UCSD-AML1 (cell line): ENCODE data around the gene PIMREG.
A peak's percentile ranks its signal among the peaks of the same experiment; 100 is the strongest.
"Not testable (repeated sequence)": the region's sequence is repeated elsewhere in the genome, so short reads cannot be mapped to it uniquely, and the experiment has no call there.

ENCODE experiments used
- DNase-seq: peaks from one replicate; lab custom pipeline; 2025; ENCODE audit not compliant: unreplicated experiment; lab: John Stamatoyannopoulos, UW

The PIMREG gene

DNA sequence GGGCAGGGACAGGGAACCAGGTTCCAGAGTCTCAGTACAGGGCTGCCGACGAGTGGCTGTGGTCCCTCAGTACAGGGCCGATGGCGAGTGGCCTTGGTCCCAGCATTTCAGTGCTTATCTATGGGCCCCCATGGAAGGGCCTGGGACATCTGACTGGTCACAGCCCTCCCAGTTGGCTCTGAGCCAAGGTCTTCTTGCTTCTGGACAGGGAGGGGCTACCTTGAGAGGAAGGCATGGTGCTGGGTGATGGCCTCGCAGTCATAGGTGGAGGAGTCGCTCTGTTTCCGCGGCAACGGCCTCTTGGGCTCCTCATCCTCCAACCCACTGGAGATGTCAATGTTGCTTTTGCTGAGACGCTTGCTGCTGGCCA is 32.5 kb downstream of the PIMREG start:
- no peak for DNase-seq

DNA sequence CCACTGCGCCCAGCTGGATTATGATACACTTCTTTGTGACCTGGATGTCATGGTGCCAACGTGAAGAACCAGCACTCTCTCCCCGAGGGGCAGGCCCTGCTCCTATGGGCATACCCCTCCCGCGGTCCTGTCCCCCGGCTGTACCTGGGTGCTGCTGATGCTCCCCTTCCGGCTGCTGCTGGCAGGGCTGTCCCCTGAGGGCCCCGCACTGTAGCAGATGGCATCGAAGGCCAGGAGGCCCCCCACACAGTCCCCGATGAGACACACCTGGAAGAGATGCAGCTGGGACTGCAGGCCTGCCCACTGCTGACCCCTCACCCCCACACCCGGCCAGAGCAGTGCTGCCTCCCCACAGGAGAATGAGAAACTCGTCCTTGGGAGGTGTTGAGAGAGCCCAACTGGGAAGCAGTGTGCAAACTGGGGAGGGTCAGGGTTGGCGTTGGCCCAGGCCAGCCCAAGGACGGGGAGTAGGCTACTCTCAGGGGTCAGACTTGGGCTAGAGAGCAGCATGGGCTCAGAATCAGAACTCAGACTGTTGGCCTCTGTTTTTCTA is 33.7 kb downstream of the PIMREG start:
- no peak for DNase-seq

DNA sequence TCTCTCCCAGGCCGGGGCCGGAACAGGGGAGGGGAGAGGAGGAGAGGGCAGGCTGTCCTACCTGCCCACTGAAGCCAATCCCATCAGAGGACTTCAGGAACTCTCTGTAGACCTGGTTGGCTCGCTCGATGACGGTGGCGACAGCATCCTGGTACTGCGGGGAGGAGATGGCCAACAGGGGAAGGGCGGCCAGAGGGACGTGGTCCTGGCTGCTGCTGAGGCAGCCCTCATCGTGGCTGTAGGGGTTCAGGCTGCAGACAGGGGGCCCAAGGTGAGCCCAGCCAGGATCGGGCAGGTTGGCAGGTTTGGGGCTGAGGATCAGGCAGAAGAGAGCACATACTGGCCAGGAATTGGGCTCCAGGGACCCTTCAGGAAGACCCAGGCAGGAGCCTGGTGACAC is 34.2 kb downstream of the PIMREG start:
- no peak for DNase-seq

DNA sequence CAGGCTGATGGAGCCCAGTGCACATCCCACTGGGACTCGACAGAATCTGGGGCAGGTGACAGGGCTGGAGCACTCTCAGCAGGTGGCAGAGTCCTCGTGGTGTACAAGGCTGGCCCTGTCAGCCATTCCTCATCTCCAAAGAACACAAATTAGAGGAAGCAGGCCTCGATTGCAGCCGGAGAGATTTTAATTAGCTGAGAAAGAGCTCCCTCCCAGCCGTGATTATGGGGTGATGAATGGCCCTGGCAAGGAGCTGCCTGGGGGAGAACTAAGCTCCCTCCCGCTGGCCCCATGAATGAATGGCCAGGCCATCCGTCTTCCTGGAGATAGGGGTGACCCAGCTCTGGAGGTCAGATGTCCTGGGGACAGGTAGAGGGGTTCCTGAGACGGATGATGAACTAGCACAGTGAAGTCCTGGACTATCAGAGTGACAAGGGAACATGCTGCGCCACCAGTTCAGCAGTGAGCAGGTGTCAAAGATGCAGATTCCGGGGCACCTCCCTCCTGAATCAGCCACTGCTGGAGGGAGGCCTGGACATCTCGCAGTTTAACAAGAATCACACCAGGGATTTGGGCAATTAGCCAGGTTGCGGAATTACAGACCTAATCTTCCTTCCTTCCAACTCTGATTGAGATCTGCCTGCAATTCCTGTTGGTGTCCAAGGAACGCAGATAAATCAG is 35.5 kb downstream of the PIMREG start:
- DNase-seq = no peak

DNA sequence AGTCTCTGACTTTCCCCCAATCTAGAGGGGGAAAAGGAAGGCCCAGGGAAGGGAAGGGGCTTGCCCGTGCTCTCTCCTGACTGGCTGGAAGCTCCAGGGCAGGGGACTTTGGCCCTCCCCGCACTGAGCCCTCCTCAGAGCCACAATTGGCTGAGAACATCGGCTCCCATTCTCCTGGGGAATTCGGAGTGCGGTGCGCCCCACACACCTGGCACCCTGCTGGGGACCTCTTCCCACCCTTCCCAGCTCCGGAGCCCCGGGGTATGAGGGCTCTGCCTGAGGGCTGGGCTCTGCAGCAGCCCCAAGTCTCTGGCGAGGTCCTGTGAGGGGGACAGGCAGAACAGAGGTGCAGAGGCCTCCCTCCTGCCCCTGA is 36.0 kb downstream of the PIMREG start:
- no peak for DNase-seq

DNA sequence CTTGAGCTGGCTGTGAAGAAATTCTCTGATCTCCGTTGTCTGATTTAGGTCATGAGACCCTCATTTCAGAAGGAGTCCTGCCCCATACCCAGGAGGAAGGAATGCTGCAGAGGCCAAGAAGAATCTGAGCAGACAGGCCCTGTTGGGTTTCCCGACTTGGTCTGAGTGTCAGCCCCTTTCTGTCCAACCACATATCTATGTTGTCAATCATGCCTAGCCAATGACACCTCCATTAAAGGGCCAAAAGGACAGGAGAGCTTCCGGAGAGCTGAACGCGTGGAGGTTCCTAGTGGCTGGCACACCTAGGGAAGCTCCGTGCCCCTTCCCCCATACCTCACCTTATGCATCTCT is 37.8 kb downstream of the PIMREG start:
- DNase-seq = no peak

DNA sequence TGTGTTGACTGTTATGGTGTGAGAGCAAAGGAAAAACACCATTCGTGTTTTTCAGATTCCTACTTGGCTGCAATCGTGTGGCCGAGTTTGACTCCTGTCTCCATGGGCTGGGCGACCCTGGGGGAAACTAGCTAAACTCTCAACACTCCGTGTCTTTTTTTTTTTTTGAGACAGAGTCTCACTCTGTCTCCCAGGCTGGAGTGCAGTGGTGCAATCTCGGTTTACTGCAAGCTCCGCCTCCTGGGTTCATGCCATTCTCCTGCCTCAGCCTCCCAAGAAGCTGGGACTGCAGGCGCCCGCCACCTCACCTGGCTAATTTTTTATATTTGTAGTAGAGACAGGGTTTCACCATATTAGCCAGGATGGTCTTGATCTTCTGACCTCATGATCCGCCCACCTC is 38.5 kb downstream of the PIMREG start:
- DNase-seq = not testable (repeated sequence)

DNA sequence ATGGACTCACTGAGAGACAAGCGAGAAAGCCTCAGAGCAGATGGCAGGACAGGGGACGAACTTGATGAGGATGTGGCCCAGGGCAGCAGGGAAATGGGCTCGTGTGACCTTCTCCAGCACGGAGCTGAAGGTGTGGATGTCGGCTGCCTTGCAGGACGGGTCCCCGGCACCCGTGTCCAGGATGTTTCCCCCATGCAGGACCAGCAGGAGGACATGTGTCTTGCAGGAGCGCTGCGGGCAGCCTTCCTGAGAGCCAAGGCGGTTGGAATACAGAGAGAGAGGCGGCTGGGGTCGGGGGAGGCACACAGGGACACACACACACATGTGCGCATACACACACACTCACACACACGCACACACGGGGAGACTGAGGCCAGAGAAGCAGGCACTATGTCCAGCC is 39.3 kb downstream of the PIMREG start:
- no peak for DNase-seq

DNA sequence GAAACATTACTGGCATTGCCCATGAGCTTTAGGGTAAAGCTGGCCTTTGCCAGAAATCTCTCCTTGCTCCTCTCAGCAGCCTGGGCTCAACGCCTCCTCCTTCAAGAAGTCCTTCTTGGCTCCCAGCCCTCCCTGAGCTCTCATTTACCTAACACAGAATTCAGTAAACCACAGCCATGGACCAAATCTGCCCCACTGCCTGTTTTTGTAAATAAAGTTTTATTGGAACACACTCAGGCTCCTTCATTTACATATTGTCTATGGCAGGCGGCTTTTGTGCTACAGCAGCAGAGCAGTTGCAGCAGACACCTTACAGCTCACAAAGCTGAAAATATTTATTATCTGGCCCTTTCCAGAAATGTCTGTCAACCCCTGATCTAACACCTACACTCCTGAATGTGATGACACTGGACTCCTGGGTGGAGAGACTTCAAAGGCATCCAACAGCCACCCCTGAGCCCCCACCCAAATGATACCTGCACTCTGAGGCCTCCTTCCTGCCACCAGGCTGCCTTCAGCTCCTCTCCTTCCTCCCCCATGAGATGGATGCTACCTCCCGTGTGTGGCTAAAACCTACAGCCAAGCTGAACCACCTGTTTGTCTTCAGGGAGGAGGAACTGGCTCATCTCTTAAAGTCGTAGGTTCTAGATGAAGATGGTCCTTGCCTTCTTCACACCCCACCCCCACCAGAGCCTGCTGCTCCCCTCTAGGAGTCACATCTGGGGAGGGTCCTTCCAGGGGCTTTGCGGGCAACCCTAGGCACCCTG is 41.6 kb downstream of the PIMREG start:
- DNase-seq = no peak

DNA sequence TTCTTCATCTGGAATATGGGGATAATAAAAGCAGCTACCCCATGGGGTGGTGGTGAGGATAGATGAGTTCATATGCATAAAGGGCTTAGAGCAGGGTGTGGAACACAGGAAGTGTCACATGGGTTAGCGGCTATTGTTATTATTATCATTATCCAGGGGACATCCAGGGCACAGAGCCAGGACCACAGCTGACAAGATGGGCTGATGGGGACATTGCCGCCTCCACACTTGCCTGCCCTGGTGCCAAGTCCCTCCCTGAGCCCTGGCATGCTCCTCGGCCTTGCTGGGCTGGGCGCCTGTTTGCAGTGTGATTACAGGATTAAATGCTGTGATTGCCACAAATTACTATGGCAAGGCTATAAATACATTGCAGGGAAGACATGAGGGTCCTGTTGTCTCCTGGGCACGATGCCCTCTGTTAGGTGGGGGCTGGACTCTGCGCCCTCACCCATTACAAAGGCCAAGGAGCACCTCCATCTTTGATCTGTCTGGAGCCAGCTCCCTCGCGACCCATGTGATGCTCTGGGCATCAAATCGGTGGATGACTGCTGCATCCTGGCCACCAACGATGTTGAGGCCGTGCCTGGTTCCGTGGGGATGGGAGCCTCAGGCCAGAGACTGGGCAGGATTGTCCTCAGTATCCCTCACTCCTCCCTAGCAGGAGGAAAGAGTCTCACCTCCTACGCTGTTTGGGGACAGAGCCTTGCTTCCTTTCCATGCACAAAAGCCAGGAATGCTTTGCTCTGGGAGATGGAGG is 43.2 kb downstream of the PIMREG start:
- DNase-seq = no peak

DNA sequence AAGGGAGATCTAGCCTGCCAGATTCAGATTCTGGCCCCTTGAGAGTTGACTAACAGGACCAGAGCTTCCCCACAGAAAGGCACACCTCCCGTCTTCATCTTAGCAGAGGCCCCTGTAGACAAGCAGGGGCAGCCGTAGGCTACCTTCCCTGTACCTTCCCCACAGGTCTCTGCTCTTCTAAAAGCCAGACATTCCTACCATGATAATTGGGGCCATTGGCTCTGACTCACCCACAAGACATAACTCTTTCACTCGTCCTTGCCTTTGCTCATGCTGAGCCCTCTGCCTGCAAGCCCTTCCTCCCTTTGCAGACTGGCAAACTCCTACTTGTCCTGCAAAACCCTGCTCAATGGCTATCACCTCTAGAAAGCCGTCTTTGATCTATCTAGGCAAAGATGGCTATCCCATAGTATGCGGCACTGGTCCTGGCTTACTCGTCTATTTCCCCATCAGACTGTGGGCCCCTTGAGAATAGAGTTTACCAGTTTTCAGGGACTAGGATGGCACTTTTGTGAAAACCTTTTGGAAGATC is 43.8 kb downstream of the PIMREG start:
- DNase-seq = no peak

DNA sequence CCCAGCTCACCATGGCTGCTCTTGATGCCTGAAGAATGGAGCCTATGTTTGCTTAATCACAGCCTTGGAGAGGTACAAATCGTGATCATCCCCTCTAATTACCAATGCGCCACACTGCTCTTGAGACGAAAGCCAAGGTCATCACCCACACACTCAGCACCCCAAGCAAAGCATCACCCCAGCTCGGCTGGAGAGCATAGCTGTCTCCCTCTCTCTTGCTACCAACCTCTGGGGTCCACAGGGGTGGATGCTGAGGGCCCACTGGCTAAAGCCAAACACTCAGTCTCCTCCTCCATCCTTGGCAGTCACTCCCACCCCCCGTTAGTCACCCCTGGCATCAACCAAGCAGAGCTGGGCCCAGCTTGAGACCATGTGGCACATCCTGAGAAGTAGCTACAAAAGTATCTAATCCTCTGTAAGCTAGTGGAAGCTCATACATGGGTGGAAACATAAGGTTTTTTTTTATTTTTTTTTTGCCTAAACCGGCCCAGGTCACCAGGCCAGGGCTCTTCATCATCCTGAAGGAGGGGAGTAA is 44.8 kb downstream of the PIMREG start:
- DNase-seq = no peak

DNA sequence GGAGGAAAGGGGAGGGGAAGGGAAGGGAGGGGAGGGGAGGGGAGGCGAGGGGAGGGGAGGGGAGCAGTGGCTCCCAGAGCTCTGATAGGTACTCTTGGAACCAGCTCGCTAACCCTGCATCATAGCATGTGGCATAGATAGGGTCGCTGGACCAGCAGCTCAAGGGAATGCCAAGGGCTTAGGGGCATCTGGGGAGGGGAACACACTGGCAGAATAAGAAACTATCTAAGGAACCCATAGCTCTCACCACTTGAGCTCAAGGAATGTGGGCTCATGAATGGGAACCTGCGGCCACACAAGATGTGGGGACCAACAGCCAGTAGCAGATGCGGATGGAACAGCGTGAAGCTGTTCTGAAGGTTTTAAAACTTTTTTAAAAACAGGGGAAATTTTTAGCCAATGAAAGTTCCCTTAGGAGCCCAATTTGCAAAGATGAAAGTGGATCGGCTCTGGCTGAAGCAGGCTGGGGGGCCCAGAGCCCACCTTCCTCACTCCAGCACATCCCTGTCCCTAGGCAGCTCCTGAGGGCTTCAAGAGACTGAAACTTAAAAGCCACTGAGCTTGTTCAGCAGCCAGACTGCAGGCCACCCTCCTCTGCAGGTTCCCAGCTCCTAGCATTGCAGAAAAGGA is 46.9 kb downstream of the PIMREG start:
- DNase-seq = no peak

DNA sequence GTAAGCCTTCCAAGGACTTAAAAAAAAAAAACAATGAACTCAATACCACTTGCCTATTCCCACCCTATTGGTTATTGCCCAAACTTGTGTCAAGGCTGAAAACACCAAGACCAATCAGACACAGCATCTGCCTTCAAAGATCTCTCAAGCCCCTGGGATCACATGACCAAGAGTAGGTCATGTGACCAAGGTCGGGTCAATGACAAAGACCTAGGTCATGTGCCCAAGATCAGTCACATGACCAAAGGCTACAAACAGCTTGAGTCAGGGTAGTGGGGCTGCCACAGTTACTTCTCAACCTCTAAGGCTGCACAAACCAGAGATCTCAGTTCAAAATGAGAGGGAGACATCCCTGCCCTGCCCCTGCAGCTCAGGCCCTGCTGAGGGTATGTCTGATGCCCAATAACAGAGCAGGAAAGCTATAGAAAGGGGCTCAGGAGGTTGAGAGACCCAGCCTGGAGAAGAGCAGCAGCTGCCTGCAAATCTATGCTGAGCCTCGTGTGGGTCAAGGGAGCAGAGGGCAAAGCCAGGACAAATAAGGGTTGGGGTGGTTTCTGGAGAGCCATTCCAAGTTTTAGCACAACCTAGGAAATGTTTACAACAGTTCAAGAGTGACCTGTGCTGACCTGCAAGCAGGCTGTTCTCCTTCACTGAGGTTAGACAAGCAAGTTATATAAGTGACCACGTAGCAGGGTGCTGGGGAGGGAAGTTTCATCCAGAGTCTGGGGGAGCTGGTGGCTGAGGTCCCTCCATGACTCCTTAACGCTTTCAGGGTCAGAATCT is 48.8 kb downstream of the PIMREG start:
- no peak for DNase-seq

DNA sequence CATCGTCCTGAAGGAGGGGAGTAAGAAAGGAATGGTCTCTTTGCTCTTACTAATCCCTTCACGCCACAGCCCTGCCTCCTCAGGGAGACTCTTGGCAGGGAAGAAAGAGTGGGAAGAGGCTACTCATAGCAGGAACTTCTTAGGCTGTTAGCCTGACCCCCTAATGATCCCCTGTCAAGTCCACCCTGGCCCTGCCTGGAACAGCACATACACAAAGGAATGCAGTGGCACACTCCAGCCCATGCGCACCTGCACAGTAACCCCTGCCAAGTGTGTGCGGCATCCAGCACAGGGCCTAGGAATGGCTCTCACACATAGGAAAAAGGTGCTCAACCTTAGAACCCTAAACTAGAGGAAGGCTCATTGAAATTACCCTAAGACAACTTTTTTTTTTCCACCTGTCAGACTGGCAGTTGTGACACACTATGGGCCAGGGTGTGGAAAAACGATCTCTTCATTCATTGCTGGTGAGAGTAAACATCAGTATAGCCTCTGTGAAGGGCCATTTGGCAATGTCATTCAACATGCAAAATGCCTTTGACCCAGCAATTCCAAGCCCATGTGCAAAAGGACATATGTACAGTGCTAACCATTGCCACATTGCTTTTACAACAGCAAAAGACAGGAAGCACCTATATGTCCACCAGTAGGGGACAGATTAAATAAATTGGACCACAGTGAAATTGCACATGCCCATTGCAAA is 50.1 kb downstream of the PIMREG start:
- no peak for DNase-seq

DNA sequence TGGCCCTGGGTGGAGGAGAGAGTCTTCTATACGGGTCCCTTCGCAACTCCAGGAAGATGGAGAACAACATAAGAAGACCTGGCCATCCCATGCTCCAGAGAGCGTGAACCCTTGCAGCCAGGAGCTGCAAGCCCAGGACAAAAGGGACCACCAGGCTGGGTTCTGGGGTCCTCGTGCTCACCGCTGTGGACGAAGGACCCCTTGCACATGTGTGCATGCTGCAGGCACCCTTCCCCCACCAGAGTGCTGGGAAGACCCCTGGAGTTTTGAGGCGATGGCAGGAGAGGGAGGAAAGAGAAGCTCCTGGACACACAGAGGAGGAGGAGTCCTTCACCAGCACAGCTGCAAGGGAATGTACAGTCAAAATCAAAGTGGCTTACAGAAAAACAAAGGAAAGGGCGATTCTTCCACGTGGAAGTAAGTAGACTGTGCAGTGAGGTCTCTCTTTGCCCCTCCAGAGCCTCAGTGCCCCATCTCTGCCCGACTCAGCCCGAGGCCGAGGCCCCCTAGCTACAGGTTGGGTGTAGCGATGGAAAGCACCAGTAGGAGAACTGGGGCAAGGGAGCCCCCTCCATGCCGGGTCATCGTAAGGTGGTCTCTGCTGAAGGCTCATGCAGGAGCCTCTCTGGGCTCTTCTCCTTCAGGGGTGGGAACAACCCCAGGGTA is 51.3 kb downstream of the PIMREG start:
- no peak for DNase-seq

DNA sequence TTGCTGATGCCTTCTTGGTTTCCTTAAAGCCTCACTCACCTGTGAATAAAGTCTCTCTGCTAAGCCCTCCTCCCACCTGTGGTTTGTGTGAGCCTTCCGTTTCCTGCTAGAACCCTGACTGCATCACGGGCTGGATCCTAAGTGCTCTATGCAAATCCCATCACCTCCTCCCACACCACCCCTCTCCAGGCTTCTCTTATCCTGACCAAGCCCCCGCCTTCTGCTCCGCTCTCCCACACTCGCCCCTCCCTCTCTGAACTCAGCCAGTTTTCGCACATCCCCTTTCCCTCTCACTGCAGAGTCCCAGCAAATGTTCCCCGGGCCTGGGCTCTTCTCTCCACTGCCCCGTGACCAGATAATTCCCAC is 51.8 kb downstream of the PIMREG start:
- DNase-seq = no peak

DNA sequence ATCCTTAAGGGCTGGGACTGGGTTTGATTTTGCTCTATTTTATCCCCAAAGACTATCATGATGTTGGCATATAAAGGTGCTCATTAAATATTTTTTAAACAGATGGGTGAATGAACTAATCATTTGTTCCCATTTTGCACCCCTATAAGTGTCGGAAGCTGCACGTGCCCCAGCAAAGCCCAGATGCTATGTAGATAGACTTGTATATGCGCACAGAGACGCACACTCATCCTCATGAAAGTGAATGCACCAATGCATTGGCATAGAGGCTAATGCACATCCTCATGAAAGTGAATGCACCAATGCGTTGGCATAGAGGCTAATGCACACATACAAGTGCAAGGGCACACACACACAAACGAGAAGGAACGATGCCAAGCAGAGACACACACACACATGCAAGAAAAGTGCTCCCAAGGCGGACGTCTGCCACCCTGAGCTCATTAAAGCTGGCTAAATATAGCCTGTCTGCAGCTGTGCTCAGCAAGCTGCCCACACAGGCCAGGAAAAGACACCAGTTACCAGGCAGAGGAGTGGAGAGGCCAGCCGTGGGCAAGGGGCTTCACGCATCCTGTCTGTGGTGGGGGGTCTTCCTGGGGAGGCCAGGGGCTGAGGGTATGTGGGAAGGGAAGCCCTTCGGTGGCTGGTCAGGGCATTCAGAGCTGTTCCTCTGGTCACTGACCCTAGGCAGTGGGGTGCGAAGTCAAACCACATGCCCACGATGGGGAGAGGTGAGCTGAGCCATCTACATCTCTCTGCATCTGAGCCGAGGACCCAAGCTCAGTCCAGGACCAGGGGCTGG is 52.6 kb downstream of the PIMREG start:
- DNase-seq = peak; percentile 23
